Endodermal cell (in vitro differentiated cells): ENCODE measurements around the gene WDR90. TPM values are rescaled to one million over a fixed set of nuclear protein-coding genes. Genes with fewer than 3 reads are reported as not detected.

Experiments used
- DNase-seq: peaks from one replicate; pipeline ENCODE4 v3.0.0-alpha.2; 2017
- H3K27ac ChIP-seq: 2 replicates; pipeline ENCODE4 v1.5.1; 2013; ENCODE audit warnings: mild to moderate bottlenecking, low read depth, low read length, moderate library complexity
- H3K27me3 ChIP-seq: 2 replicates; pipeline ENCODE4 v1.6.1; 2013; ENCODE audit warnings: mild to moderate bottlenecking, low read length, moderate library complexity; ENCODE audit not compliant: insufficient read depth, control insufficient read depth, poor library complexity, severe bottlenecking
- H3K36me3 ChIP-seq: 2 replicates; pipeline ENCODE4 v1.7.0; 2013; ENCODE audit warnings: mild to moderate bottlenecking, low read length, moderate library complexity; ENCODE audit not compliant: control insufficient read depth, insufficient read depth
- H3K4me1 ChIP-seq: one replicate; pipeline ENCODE4 v1.7.0; 2013; ENCODE audit warnings: low read length; ENCODE audit not compliant: control insufficient read depth, insufficient read depth
- H3K4me3 ChIP-seq: 2 replicates; pipeline ENCODE4 v1.5.1; 2013; ENCODE audit warnings: mild to moderate bottlenecking, low read length, moderate library complexity
- H3K9ac ChIP-seq: 2 replicates; pipeline ENCODE4 v1.6.1; 2013; ENCODE audit warnings: mild to moderate bottlenecking, low read length, moderate library complexity; ENCODE audit not compliant: poor library complexity, severe bottlenecking; ENCODE audit errors: extremely low read depth
- H3K9me3 ChIP-seq: 2 replicates; pipeline ENCODE4 v1.6.1; 2013; ENCODE audit warnings: mild to moderate bottlenecking, low read length, moderate library complexity; ENCODE audit not compliant: control insufficient read depth
- H3K27ac Mint-ChIP-seq: 2 replicates; pipeline ENCODE4 v1.8.0; 2020; ENCODE audit warnings: mixed read lengths
- H3K27me3 Mint-ChIP-seq: 2 replicates; pipeline ENCODE4 v1.8.0; 2021; ENCODE audit warnings: mild to moderate bottlenecking, mixed read lengths; ENCODE audit not compliant: insufficient read depth
- H3K36me3 Mint-ChIP-seq: 2 replicates; pipeline ENCODE4 v1.8.0; 2020; ENCODE audit warnings: low read depth, mixed read lengths
- H3K4me1 Mint-ChIP-seq: 2 replicates; pipeline ENCODE4 v1.8.0; 2020; ENCODE audit warnings: mixed read lengths
- H3K4me3 Mint-ChIP-seq: 2 replicates; pipeline ENCODE4 v1.8.0; 2020; ENCODE audit warnings: mild to moderate bottlenecking, moderate library complexity, mixed read lengths
- H3K9me3 Mint-ChIP-seq: 2 replicates; pipeline ENCODE4 v1.8.0; 2020; ENCODE audit warnings: mild to moderate bottlenecking, mixed read lengths
- CTCF ChIP-seq: fragments of 200-600 bp; sonication (generic); conservative IDR thresholded peaks from 2 replicates; pipeline ENCODE4 v1.5.0; 2021; ENCODE audit warnings: antibody characterized with exemption, mild to moderate bottlenecking
- WGBS, 2 experiments: methylation state at CpG; one replicate each; pipeline versions ENCODE4 v1.1.5 to v1.1.7; 2013; ENCODE audit warnings: missing lambda C conversion rate in 2 of 2, mixed read lengths in 1 of 2; ENCODE audit not compliant: insufficient coverage in 1 of 2, insufficient read length in 1 of 2; 5-methylcytosine and 5-hydroxymethylcytosine counted together
- total RNA-seq, 2 donors: library from RNA; stranded (reverse); fragmentation: NEBNext Ultra II Directional in 1 of 2; extraction: Animal tissue kit (Norgen Biotek cat#: 25700) in 1 of 2; gene quantifications; 2 replicates in 1 of 2; 3 replicates in 1 of 2; pipeline ENCODE4 v1.2.1, GENCODE V29; 2021

WDR90 gene
- total RNA-seq, 2 donors from 2014 or later, result 112 to 120 TPM

DNA sequence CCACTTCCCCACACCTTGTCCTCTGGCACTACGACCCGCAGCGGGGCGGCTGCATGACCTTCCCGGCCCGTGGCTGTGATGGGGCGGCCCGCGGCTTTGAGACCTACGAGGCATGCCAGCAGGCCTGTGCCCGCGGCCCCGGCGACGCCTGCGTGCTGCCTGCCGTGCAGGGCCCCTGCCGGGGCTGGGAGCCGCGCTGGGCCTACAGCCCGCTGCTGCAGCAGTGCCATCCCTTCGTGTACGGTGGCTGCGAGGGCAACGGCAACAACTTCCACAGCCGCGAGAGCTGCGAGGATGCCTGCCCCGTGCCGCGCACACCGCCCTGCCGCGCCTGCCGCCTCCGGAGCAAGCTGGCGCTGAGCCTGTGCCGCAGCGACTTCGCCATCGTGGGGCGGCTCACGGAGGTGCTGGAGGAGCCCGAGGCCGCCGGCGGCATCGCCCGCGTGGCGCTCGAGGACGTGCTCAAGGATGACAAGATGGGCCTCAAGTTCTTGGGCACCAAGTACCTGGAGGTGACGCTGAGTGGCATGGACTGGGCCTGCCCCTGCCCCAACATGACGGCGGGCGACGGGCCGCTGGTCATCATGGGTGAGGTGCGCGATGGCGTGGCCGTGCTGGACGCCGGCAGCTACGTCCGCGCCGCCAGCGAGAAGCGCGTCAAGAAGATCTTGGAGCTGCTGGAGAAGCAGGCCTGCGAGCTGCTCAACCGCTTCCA, 15.7 kb upstream of the WDR90 start:
- Mint-ChIP-seq H3K9me3 (no peaks in the 10 kb centered on the region), H3K27ac (no peak overlapping the region), H3K4me3 (no peak overlapping the region), H3K27me3 (no peaks in the 10 kb centered on the region), H3K4me1 (no peaks in the 10 kb centered on the region), H3K36me3 (no peaks in the 10 kb centered on the region)
- no peak overlapping the region for H3K9ac ChIP-seq
- WGBS, 2 experiments, result 96% methylated on average over 50 to 74 of the region's 74 CpGs
- H3K4me3 ChIP-seq, result no peak overlapping the region
- no peak overlapping the region for H3K27ac ChIP-seq
- H3K9me3 ChIP-seq, result no peaks in the 10 kb centered on the region
- H3K4me1 ChIP-seq, result peaks cover 9% of the 10 kb centered on the region
- no peak for DNase-seq
- no peak for TF ChIP-seq CTCF
- no peaks in the 10 kb centered on the region for H3K36me3 ChIP-seq
- H3K27me3 ChIP-seq, result no peaks in the 10 kb centered on the region

DNA sequence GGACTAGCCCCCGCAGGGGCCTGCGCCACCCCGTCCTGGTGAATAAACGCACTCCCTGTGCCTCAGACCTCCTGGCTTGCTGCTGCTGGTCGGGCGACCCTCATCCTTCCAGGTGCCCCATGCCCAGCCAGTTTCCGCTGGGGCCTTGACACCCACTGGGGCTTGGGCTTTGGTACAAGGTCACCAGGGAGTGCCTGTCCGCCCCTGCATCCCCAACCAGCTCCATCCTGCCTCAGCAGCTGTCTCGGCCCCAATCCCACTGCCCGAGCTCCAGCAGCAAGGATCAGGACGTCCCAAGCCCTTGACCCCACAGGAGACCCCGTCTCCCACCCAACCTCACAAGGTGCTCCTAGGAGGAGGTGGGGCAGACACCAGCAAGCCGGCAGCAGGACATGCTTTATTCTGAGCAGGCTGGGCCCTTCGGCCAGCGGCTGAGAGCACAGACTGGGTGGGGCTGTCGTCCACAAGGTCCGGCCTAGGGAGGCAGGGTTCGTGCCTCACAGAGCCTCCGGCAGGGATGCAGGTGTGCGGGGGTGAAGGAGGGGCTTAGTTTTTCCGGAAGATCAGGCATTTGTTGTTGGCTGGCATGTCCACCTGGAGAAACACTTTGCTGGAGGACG, 15.0 kb upstream of the WDR90 start:
- Mint-ChIP-seq H3K9me3 (no peaks in the 10 kb centered on the region), H3K36me3 (no peaks in the 10 kb centered on the region), H3K4me1 (no peaks in the 10 kb centered on the region), H3K27me3 (no peaks in the 10 kb centered on the region), H3K27ac (no peak overlapping the region), H3K4me3 (peak overlapping the region; percentile 82)
- TF ChIP-seq CTCF, result no peak
- H3K9me3 ChIP-seq, result no peaks in the 10 kb centered on the region
- H3K27me3 ChIP-seq, result no peaks in the 10 kb centered on the region
- 92 to 94% methylated on average over 13 to 22 of the region's 22 CpGs for whole genome bisulfite sequencing, 2 experiments
- H3K4me1 ChIP-seq, result peaks cover 9% of the 10 kb centered on the region
- H3K4me3 ChIP-seq, result no peak overlapping the region
- no peak for DNase-seq
- no peaks in the 10 kb centered on the region for H3K36me3 ChIP-seq
- H3K27ac ChIP-seq, result no peak overlapping the region
- H3K9ac ChIP-seq, result no peak overlapping the region

DNA sequence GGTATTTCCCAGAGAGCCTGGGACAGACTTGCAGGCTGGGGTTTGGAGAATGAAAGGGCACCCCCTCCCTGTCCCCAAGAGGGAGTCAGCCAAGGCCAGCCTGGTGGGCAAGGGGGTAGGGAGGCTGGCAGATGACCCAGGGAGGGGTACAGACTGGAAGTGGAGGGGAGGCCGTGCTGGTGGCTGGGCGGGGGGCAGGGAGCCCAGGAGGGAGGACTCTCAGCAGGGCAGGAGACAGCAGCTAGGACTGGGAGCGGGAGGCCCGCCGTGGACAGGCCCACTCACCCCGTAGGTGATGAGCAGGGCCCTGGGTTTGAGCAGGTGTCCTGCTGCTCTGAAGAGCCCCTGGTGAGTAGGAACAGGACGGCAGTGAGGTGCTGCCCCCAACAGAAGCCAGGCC, 14.2 kb upstream of the WDR90 start:
- Histone ChIP-seq H3K9me3 (no peaks in the 10 kb centered on the region), H3K36me3 (no peaks in the 10 kb centered on the region), H3K4me1 (peaks cover 7% of the 10 kb centered on the region), H3K27me3 (no peaks in the 10 kb centered on the region), H3K4me3 (peak overlapping the region; percentile 84), H3K9ac (no peak overlapping the region), H3K27ac (no peak overlapping the region)
- 89 to 95% methylated on average over 6 to 7 of the region's 7 CpGs for WGBS, 2 experiments
- no peak for TF ChIP-seq CTCF
- DNase-seq, result no peak
- no peaks in the 10 kb centered on the region for H3K9me3 Mint-ChIP-seq
- no peaks in the 10 kb centered on the region for H3K27me3 Mint-ChIP-seq
- H3K27ac Mint-ChIP-seq, result no peak overlapping the region
- no peaks in the 10 kb centered on the region for H3K36me3 Mint-ChIP-seq
- H3K4me3 Mint-ChIP-seq, result peak overlapping the region; percentile 82
- H3K4me1 Mint-ChIP-seq, result no peaks in the 10 kb centered on the region
